Testis (tissue), 3 donors: ENCODE results near the gene KIF6. TPM values are rescaled to one million over a fixed set of nuclear protein-coding genes. Genes with fewer than 3 reads are reported as not detected.

Experiments used
- DNase-seq: peaks from one replicate; pipeline ENCODE4 v3.0.0-alpha.2; 2019
- H3K27ac ChIP-seq, 2 donors: fragments of 200-600 bp; sonication (generic); one replicate each; pipeline ENCODE4 v1.5.1; 2019
- H3K27me3 ChIP-seq: fragments of 200-600 bp; sonication (generic); one replicate; pipeline ENCODE4 v1.5.1; 2019
- H3K36me3 ChIP-seq: fragments of 200-600 bp; sonication (generic); one replicate; pipeline ENCODE4 v1.5.1; 2017; ENCODE audit warnings: low read depth; ENCODE audit errors: missing control alignments
- H3K4me1 ChIP-seq: fragments of 200-600 bp; sonication (generic); one replicate; pipeline ENCODE4 v1.5.1; 2019
- H3K4me3 ChIP-seq, 2 donors: fragments of 200-600 bp; sonication (generic); one replicate each; pipeline ENCODE4 v1.5.1; 2017 to 2019
- H3K9me3 ChIP-seq: fragments of 200-600 bp; sonication (generic); one replicate; pipeline ENCODE4 v1.5.1; 2017
- CTCF ChIP-seq, 3 experiments: fragments of 450-650 bp in 2 of 3; fragments of 200-600 bp in 1 of 3; sonication (generic) in 1 of 3; IDR thresholded peaks; one replicate each; pipeline ENCODE4 v1.5.1; 2016 to 2019; ENCODE audit warnings: antibody characterized with exemption in 3 of 3, mild to moderate bottlenecking in 2 of 3, moderate library complexity in 1 of 3
- POLR2A ChIP-seq: fragments of 450-650 bp; IDR thresholded peaks from one replicate; pipeline ENCODE4 v1.6.1; 2017; ENCODE audit warnings: antibody characterized with exemption, mild to moderate bottlenecking, moderate library complexity
- WGBS, 2 donors: methylation state at CpG; one replicate each; pipeline ENCODE4 v1.1.5; 2018; 5-methylcytosine and 5-hydroxymethylcytosine counted together
- intact Hi-C: fragments of 100-400 bp; cut with DNase I; formaldehyde crosslinking; loops from one replicate; pipeline ENCODE4 v1.15.1; 2023; ENCODE audit warnings: low total_unique reads
- polyA plus RNA-seq: library from polyadenylated mRNA; stranded (reverse); fragments of 350-450 nt; fragmentation: Illumina TruSeq; extraction: RNeasy Lipid Tissue Mini Kit (QIAGEN cat#74804); gene quantifications from one replicate; pipeline ENCODE4 v1.2.3, GENCODE V29; 2014; ENCODE audit warnings: low read depth, low replicate concordance; ENCODE audit not compliant: insufficient read depth
- total RNA-seq, 2 donors: library from RNA; depleted of rRNA; stranded (reverse); fragments of >200 nt; gene quantifications; one replicate each; pipeline ENCODE4 v1.2.3, GENCODE V29; 2016

Gene KIF6
- total and polyA plus RNA-seq, 3 donors from 2014 or later: 4.2 to 12.0 (median 6.3) TPM

- no peak overlapping the region for H3K4me3 ChIP-seq
- no peak overlapping the region for H3K27ac ChIP-seq
- DNase-seq: no peak
- intact Hi-C loops: no loop called here
- 83 to 87% methylated on average over 2 of the region's 2 CpGs for WGBS, 2 donors
- no peaks in the 10 kb centered on the region for H3K27me3 ChIP-seq
- no peaks in the 10 kb centered on the region for H3K36me3 ChIP-seq
- no peak for TF ChIP-seq POLR2A
- no peak for TF ChIP-seq CTCF (IDR thresholded peaks at IDR 0.05)
- no peaks in the 10 kb centered on the region for H3K9me3 ChIP-seq
- H3K4me1 ChIP-seq: no peaks in the 10 kb centered on the region
These were observed 110.7 kb downstream of the KIF6 start for GRCh38 chr6:39614393-39614950.

- H3K27me3 ChIP-seq: no peaks in the 10 kb centered on the region
- no peaks in the 10 kb centered on the region for H3K4me1 ChIP-seq
- TF ChIP-seq POLR2A: no peak
- no peak overlapping the region for H3K4me3 ChIP-seq
- no peak for DNase-seq
- H3K9me3 ChIP-seq: no peaks in the 10 kb centered on the region
- no peaks in the 10 kb centered on the region for H3K36me3 ChIP-seq
- H3K27ac ChIP-seq: no peak overlapping the region
- WGBS, 2 donors: 29 to 37% methylated on average over 3 of the region's 3 CpGs
- intact Hi-C loops: no loop called here
These were observed 115.0 kb downstream of the KIF6 start for GRCh38 chr6:39610221-39610620.

- Histone ChIP-seq H3K4me1 (no peaks in the 10 kb centered on the region), H3K27ac (no peak overlapping the region), H3K36me3 (no peaks in the 10 kb centered on the region), H3K27me3 (no peaks in the 10 kb centered on the region), H3K9me3 (no peaks in the 10 kb centered on the region), H3K4me3 (no peak overlapping the region)
- intact Hi-C loops: no loop called here
- WGBS, 2 donors: 88 to 92% methylated on average over 7 of the region's 7 CpGs
- TF ChIP-seq POLR2A: no peak
- TF ChIP-seq CTCF (IDR thresholded peaks at IDR 0.05): no peak
- no peak for DNase-seq
These were observed 116.4 kb downstream of the KIF6 start for GRCh38 chr6:39608652-39609345.

GRCh38 chr6:39602601-39603519 lies 122.3 kb downstream of the KIF6 start:
- no peak for DNase-seq
- Histone ChIP-seq H3K4me3 (no peak overlapping the region), H3K9me3 (no peaks in the 10 kb centered on the region), H3K4me1 (no peaks in the 10 kb centered on the region), H3K27ac (no peak overlapping the region), H3K36me3 (no peaks in the 10 kb centered on the region), H3K27me3 (no peaks in the 10 kb centered on the region)
- intact Hi-C loops: no loop called here
- TF ChIP-seq CTCF (IDR thresholded peaks at IDR 0.05) (no peak), POLR2A (no peak)
- WGBS, 2 donors: 70 to 74% methylated on average over 4 of the region's 4 CpGs

GRCh38 chr6:39599973-39600372 lies 125.2 kb downstream of the KIF6 start:
- no peak for TF ChIP-seq CTCF (IDR thresholded peaks at IDR 0.05)
- no peak for TF ChIP-seq POLR2A
- H3K27ac ChIP-seq: no peak overlapping the region
- H3K27me3 ChIP-seq: no peaks in the 10 kb centered on the region
- 63 to 65% methylated on average over 2 of the region's 2 CpGs for WGBS, 2 donors
- no peaks in the 10 kb centered on the region for H3K9me3 ChIP-seq
- H3K36me3 ChIP-seq: no peaks in the 10 kb centered on the region
- DNase-seq: no peak
- H3K4me1 ChIP-seq: no peaks in the 10 kb centered on the region
- intact Hi-C loops: no loop called here
- H3K4me3 ChIP-seq: no peak overlapping the region
